Prostate gland (tissue), 2 donors: Measurements from ENCODE around the gene PCDH9. TPM values are rescaled to one million over a fixed set of nuclear protein-coding genes. Genes with fewer than 3 reads are reported as not detected.
A peak's percentile ranks its signal among the peaks of the same experiment; 100 is the strongest.

ENCODE experiments used
- DNase-seq: peaks from one replicate; pipeline ENCODE4 v3.0.0-alpha.2; 2019; ENCODE audit warnings: low spot score
- H3K27ac ChIP-seq, 2 donors: fragments of 200-600 bp; sonication (generic); 2 replicates each; pipeline ENCODE4 v1.5.1; 2017 to 2019
- H3K27me3 ChIP-seq: fragments of 200-600 bp; sonication (generic); replicated peaks from 2 replicates; pipeline ENCODE4 v1.5.1; 2019; ENCODE audit not compliant: insufficient read depth
- H3K36me3 ChIP-seq, 2 donors: fragments of 200-600 bp; sonication (generic); 1 replicate in 1 of 2; 2 replicates in 1 of 2; pipeline versions ENCODE4 v1.5.1 to v1.8.1; 2017 to 2019
- H3K4me1 ChIP-seq: fragments of 200-600 bp; sonication (generic); replicated peaks from 2 replicates; pipeline ENCODE4 v1.5.1; 2019
- H3K4me3 ChIP-seq, 2 donors: fragments of 200-600 bp; sonication (generic); 2 replicates each; pipeline ENCODE4 v1.5.1; 2017 to 2019
- H3K9me3 ChIP-seq: fragments of 200-600 bp; sonication (generic); 2 replicates; pipeline ENCODE4 v1.5.1; 2017
- CTCF ChIP-seq, 4 experiments: fragments of 200-600 bp in 2 of 4; fragments of 450-650 bp in 2 of 4; sonication (generic) in 2 of 4; IDR thresholded peaks; 1 replicate in 3 of 4; 2 replicates in 1 of 4; pipeline ENCODE4 v1.5.1; 2016 to 2019; ENCODE audit warnings: antibody characterized with exemption in 4 of 4, mild to moderate bottlenecking in 2 of 4, moderate library complexity in 2 of 4
- POLR2A ChIP-seq: fragments of 450-650 bp; IDR thresholded peaks from one replicate; pipeline ENCODE4 v1.6.1; 2016; ENCODE audit warnings: antibody characterized with exemption, mild to moderate bottlenecking
- POLR2AphosphoS5 ChIP-seq: sonication (generic); formaldehyde crosslinking; IDR thresholded peaks from one replicate; pipeline ENCODE4 v1.6.1; 2017; ENCODE audit warnings: antibody characterized with exemption
- WGBS: methylation state at CpG from one replicate; pipeline ENCODE4 v1.1.5; 2018; 5-methylcytosine and 5-hydroxymethylcytosine counted together
- intact Hi-C: fragments of 100-400 bp; cut with DNase I; formaldehyde crosslinking; loops from one replicate; pipeline ENCODE4 v1.14.2; 2022
- total RNA-seq, 2 donors: library from RNA; depleted of rRNA; stranded (reverse); fragments of >200 nt; gene quantifications; one replicate each; pipeline ENCODE4 v1.1.0, GENCODE V29; 2016

PCDH9 gene
- total RNA-seq, 2 donors from 2014 or later = 1.8 to 5.5 TPM

GRCh38 chr13:67238277-67238859 lies 8.2 kb upstream of the PCDH9 start:
- no peak for DNase-seq
- no peak for TF ChIP-seq POLR2A
- TF ChIP-seq CTCF (IDR thresholded peaks at IDR 0.05) = peak; percentile 43 to 82 (median 70)
- TF ChIP-seq POLR2AphosphoS5 = no peak
- no peaks in the 10 kb centered on the region for H3K36me3 ChIP-seq
- H3K4me3 ChIP-seq = no peak overlapping the region
- H3K27ac ChIP-seq = no peak overlapping the region
- intact Hi-C loops = no loop called here
- H3K4me1 ChIP-seq = no peaks in the 10 kb centered on the region
- H3K27me3 ChIP-seq = no peaks in the 10 kb centered on the region
- no peaks in the 10 kb centered on the region for H3K9me3 ChIP-seq

GRCh38 chr13:67235265-67235664 lies 5.1 kb upstream of the PCDH9 start:
- intact Hi-C loops = no loop called here
- Histone ChIP-seq H3K4me3 (no peak overlapping the region), H3K27me3 (no peaks in the 10 kb centered on the region), H3K36me3 (no peaks in the 10 kb centered on the region), H3K4me1 (no peaks in the 10 kb centered on the region), H3K27ac (no peak overlapping the region), H3K9me3 (no peaks in the 10 kb centered on the region)
- WGBS = 76% methylated on average over 2 of the region's 2 CpGs
- TF ChIP-seq POLR2A (no peak), CTCF (IDR thresholded peaks at IDR 0.05) (no peak), POLR2AphosphoS5 (no peak)
- no peak for DNase-seq

- H3K36me3 ChIP-seq = no peaks in the 10 kb centered on the region
- H3K4me3 ChIP-seq = no peak overlapping the region
- H3K9me3 ChIP-seq = no peaks in the 10 kb centered on the region
- intact Hi-C loops = no loop called here
- TF ChIP-seq CTCF (IDR thresholded peaks at IDR 0.05) (no peak), POLR2A (no peak), POLR2AphosphoS5 (no peak)
- H3K4me1 ChIP-seq = no peaks in the 10 kb centered on the region
- no peak overlapping the region for H3K27ac ChIP-seq
- WGBS = 78% methylated on average over 5 of the region's 5 CpGs
- H3K27me3 ChIP-seq = no peaks in the 10 kb centered on the region
- no peak for DNase-seq
Measured at GRCh38 chr13:67232384-67232783, 2.2 kb upstream of the PCDH9 start.

GRCh38 chr13:67231289-67232000 lies 1.3 kb upstream of the PCDH9 start:
- TF ChIP-seq POLR2A = no peak
- TF ChIP-seq CTCF (IDR thresholded peaks at IDR 0.05) = no peak
- TF ChIP-seq POLR2AphosphoS5 = no peak
- Histone ChIP-seq H3K27ac (peak overlapping the region; percentile 76 to 79), H3K4me3 (peak overlapping the region; percentile 64 to 67), H3K4me1 (no peaks in the 10 kb centered on the region), H3K36me3 (no peaks in the 10 kb centered on the region), H3K27me3 (no peaks in the 10 kb centered on the region), H3K9me3 (no peaks in the 10 kb centered on the region)
- intact Hi-C loops = no loop called here
- no peak for DNase-seq
- WGBS = 5% methylated on average over 11 of the region's 11 CpGs
